ENCODE measurements around the gene EP400.

Gene EP400

GRCh38 chr12:132056951-132057350, 107.2 kb downstream of the EP400 start:
- Histone ChIP-seq H3K27ac (ENCODE audit: low read length) (no peak overlapping the region), H3K36me3 (ENCODE audit: control insufficient read depth in 1 of 2, insufficient read depth in 2 of 2, low read length in 2 of 2) (peaks cover 22 to 65% of the 10 kb centered on the region in 2 donors), H3K27me3 (ENCODE audit: low read depth, low read length) (no peaks in the 10 kb centered on the region)

GRCh38 chr12:132057691-132058090, 107.9 kb downstream of the EP400 start:
- no peaks in the 10 kb centered on the region for H3K4me1 ChIP-seq (ENCODE audit: control insufficient read depth in 1 of 2, insufficient read depth in 2 of 2, low read length in 2 of 2)
- H3K4me3 ChIP-seq (ENCODE audit: low read depth in 1 of 2, low read length in 2 of 2): no peak overlapping the region
- H3K36me3 ChIP-seq (ENCODE audit: control insufficient read depth in 1 of 2, insufficient read depth in 2 of 2, low read length in 2 of 2): peaks cover 16 to 66% of the 10 kb centered on the region in 2 donors
- H3K27ac ChIP-seq (ENCODE audit: low read length): no peak overlapping the region
- no peaks in the 10 kb centered on the region for H3K9me3 ChIP-seq (ENCODE audit: control insufficient read depth in 1 of 2, low read length in 2 of 2)
- H3K27me3 ChIP-seq (ENCODE audit: low read depth, low read length): no peaks in the 10 kb centered on the region

More at GRCh38 chr12:132056951-132057350, 107.2 kb downstream of the EP400 start:
- no peaks in the 10 kb centered on the region for H3K9me3 ChIP-seq (ENCODE audit: control insufficient read depth in 1 of 2, low read length in 2 of 2)
- no peak overlapping the region for H3K4me3 ChIP-seq (ENCODE audit: low read depth in 1 of 2, low read length in 2 of 2)
- H3K4me1 ChIP-seq (ENCODE audit: control insufficient read depth in 1 of 2, insufficient read depth in 2 of 2, low read length in 2 of 2): no peaks in the 10 kb centered on the region

- Histone ChIP-seq H3K4me3 (ENCODE audit: low read depth in 1 of 2, low read length in 2 of 2) (no peak overlapping the region), H3K27ac (ENCODE audit: low read length) (no peak overlapping the region), H3K27me3 (ENCODE audit: low read depth, low read length) (no peaks in the 10 kb centered on the region), H3K9me3 (ENCODE audit: control insufficient read depth in 1 of 2, low read length in 2 of 2) (no peaks in the 10 kb centered on the region), H3K36me3 (ENCODE audit: control insufficient read depth in 1 of 2, insufficient read depth in 2 of 2, low read length in 2 of 2) (peaks cover 26 to 66% of the 10 kb centered on the region in 2 donors), H3K4me1 (ENCODE audit: control insufficient read depth in 1 of 2, insufficient read depth in 2 of 2, low read length in 2 of 2) (no peaks in the 10 kb centered on the region)
These were observed 111.5 kb downstream of the EP400 start for GRCh38 chr12:132061197-132061596.

GRCh38 chr12:132061641-132062430, 112.1 kb downstream of the EP400 start:
- no peak overlapping the region for H3K27ac ChIP-seq (ENCODE audit: low read length)
- H3K4me1 ChIP-seq (ENCODE audit: control insufficient read depth in 1 of 2, insufficient read depth in 2 of 2, low read length in 2 of 2): no peaks in the 10 kb centered on the region
- H3K27me3 ChIP-seq (ENCODE audit: low read depth, low read length): no peaks in the 10 kb centered on the region
- no peak overlapping the region for H3K4me3 ChIP-seq (ENCODE audit: low read depth in 1 of 2, low read length in 2 of 2)
- H3K36me3 ChIP-seq (ENCODE audit: control insufficient read depth in 1 of 2, insufficient read depth in 2 of 2, low read length in 2 of 2): peaks cover 24 to 65% of the 10 kb centered on the region in 2 donors
- no peaks in the 10 kb centered on the region for H3K9me3 ChIP-seq (ENCODE audit: control insufficient read depth in 1 of 2, low read length in 2 of 2)

- H3K36me3 ChIP-seq (ENCODE audit: control insufficient read depth in 1 of 2, insufficient read depth in 2 of 2, low read length in 2 of 2): peaks cover 23 to 65% of the 10 kb centered on the region in 2 donors
These were observed 112.7 kb downstream of the EP400 start for GRCh38 chr12:132062481-132062880.

GRCh38 chr12:132063491-132063890, 113.7 kb downstream of the EP400 start:
- no peak overlapping the region for H3K4me3 ChIP-seq (ENCODE audit: low read depth in 1 of 2, low read length in 2 of 2)
- no peak overlapping the region for H3K27ac ChIP-seq (ENCODE audit: low read length)
- H3K4me1 ChIP-seq (ENCODE audit: control insufficient read depth in 1 of 2, insufficient read depth in 2 of 2, low read length in 2 of 2): no peaks in the 10 kb centered on the region
- H3K36me3 ChIP-seq (ENCODE audit: control insufficient read depth in 1 of 2, insufficient read depth in 2 of 2, low read length in 2 of 2): peaks cover 26 to 68% of the 10 kb centered on the region in 2 donors
- H3K9me3 ChIP-seq (ENCODE audit: control insufficient read depth in 1 of 2, low read length in 2 of 2): no peaks in the 10 kb centered on the region
- H3K27me3 ChIP-seq (ENCODE audit: low read depth, low read length): no peaks in the 10 kb centered on the region

More at GRCh38 chr12:132062481-132062880, 112.7 kb downstream of the EP400 start:
- H3K4me3 ChIP-seq (ENCODE audit: low read depth in 1 of 2, low read length in 2 of 2): no peak overlapping the region
- H3K27me3 ChIP-seq (ENCODE audit: low read depth, low read length): no peaks in the 10 kb centered on the region
- no peaks in the 10 kb centered on the region for H3K9me3 ChIP-seq (ENCODE audit: control insufficient read depth in 1 of 2, low read length in 2 of 2)
- H3K4me1 ChIP-seq (ENCODE audit: control insufficient read depth in 1 of 2, insufficient read depth in 2 of 2, low read length in 2 of 2): no peaks in the 10 kb centered on the region
- H3K27ac ChIP-seq (ENCODE audit: low read length): no peak overlapping the region

- no peak overlapping the region for H3K27ac ChIP-seq (ENCODE audit: low read length)
- no peaks in the 10 kb centered on the region for H3K27me3 ChIP-seq (ENCODE audit: low read depth, low read length)
- no peak overlapping the region for H3K4me3 ChIP-seq (ENCODE audit: low read depth in 1 of 2, low read length in 2 of 2)
- H3K9me3 ChIP-seq (ENCODE audit: control insufficient read depth in 1 of 2, low read length in 2 of 2): no peaks in the 10 kb centered on the region
- H3K4me1 ChIP-seq (ENCODE audit: control insufficient read depth in 1 of 2, insufficient read depth in 2 of 2, low read length in 2 of 2): no peaks in the 10 kb centered on the region
- peaks cover 26 to 79% of the 10 kb centered on the region in 2 donors for H3K36me3 ChIP-seq (ENCODE audit: control insufficient read depth in 1 of 2, insufficient read depth in 2 of 2, low read length in 2 of 2)
These were observed 114.9 kb downstream of the EP400 start for GRCh38 chr12:132064631-132065030.

- no peaks in the 10 kb centered on the region for H3K9me3 ChIP-seq (ENCODE audit: control insufficient read depth in 1 of 2, low read length in 2 of 2)
- no peaks in the 10 kb centered on the region for H3K27me3 ChIP-seq (ENCODE audit: low read depth, low read length)
- peaks cover 26 to 83% of the 10 kb centered on the region in 2 donors for H3K36me3 ChIP-seq (ENCODE audit: control insufficient read depth in 1 of 2, insufficient read depth in 2 of 2, low read length in 2 of 2)
- no peaks in the 10 kb centered on the region for H3K4me1 ChIP-seq (ENCODE audit: control insufficient read depth in 1 of 2, insufficient read depth in 2 of 2, low read length in 2 of 2)
- H3K4me3 ChIP-seq (ENCODE audit: low read depth in 1 of 2, low read length in 2 of 2): no peak overlapping the region
- H3K27ac ChIP-seq (ENCODE audit: low read length): no peak overlapping the region
These were observed 115.5 kb downstream of the EP400 start for GRCh38 chr12:132065203-132065602.

GRCh38 chr12:132065609-132066344, 116.0 kb downstream of the EP400 start:
- Histone ChIP-seq H3K27ac (ENCODE audit: low read length) (no peak overlapping the region), H3K4me1 (ENCODE audit: control insufficient read depth in 1 of 2, insufficient read depth in 2 of 2, low read length in 2 of 2) (no peaks in the 10 kb centered on the region), H3K27me3 (ENCODE audit: low read depth, low read length) (no peaks in the 10 kb centered on the region), H3K9me3 (ENCODE audit: control insufficient read depth in 1 of 2, low read length in 2 of 2) (no peaks in the 10 kb centered on the region), H3K4me3 (ENCODE audit: low read depth in 1 of 2, low read length in 2 of 2) (no peak overlapping the region), H3K36me3 (ENCODE audit: control insufficient read depth in 1 of 2, insufficient read depth in 2 of 2, low read length in 2 of 2) (peaks cover 26 to 85% of the 10 kb centered on the region in 2 donors)

- peaks cover 31 to 85% of the 10 kb centered on the region in 2 donors for H3K36me3 ChIP-seq (ENCODE audit: control insufficient read depth in 1 of 2, insufficient read depth in 2 of 2, low read length in 2 of 2)
- no peaks in the 10 kb centered on the region for H3K9me3 ChIP-seq (ENCODE audit: control insufficient read depth in 1 of 2, low read length in 2 of 2)
- no peaks in the 10 kb centered on the region for H3K27me3 ChIP-seq (ENCODE audit: low read depth, low read length)
- no peaks in the 10 kb centered on the region for H3K4me1 ChIP-seq (ENCODE audit: control insufficient read depth in 1 of 2, insufficient read depth in 2 of 2, low read length in 2 of 2)
- H3K4me3 ChIP-seq (ENCODE audit: low read depth in 1 of 2, low read length in 2 of 2): no peak overlapping the region
- H3K27ac ChIP-seq (ENCODE audit: low read length): no peak overlapping the region
These were observed 116.6 kb downstream of the EP400 start for GRCh38 chr12:132066345-132066685.

- Histone ChIP-seq H3K4me3 (ENCODE audit: low read depth in 1 of 2, low read length in 2 of 2) (no peak overlapping the region), H3K9me3 (ENCODE audit: control insufficient read depth in 1 of 2, low read length in 2 of 2) (no peaks in the 10 kb centered on the region), H3K27me3 (ENCODE audit: low read depth, low read length) (no peaks in the 10 kb centered on the region), H3K4me1 (ENCODE audit: control insufficient read depth in 1 of 2, insufficient read depth in 2 of 2, low read length in 2 of 2) (no peaks in the 10 kb centered on the region), H3K36me3 (ENCODE audit: control insufficient read depth in 1 of 2, insufficient read depth in 2 of 2, low read length in 2 of 2) (peaks cover 31 to 85% of the 10 kb centered on the region in 2 donors), H3K27ac (ENCODE audit: low read length) (no peak overlapping the region)
These were observed 117.0 kb downstream of the EP400 start for GRCh38 chr12:132066749-132067148.

Data from muscle layer of duodenum (tissue), 2 donors.